Measurements from ENCODE around the gene CASP1. TPM values are rescaled to one million over a fixed set of nuclear protein-coding genes. Genes with fewer than 3 reads are reported as not detected.

The CASP1 gene
- total RNA-seq, 1 experiment from 2014 or later = not detected

DNA sequence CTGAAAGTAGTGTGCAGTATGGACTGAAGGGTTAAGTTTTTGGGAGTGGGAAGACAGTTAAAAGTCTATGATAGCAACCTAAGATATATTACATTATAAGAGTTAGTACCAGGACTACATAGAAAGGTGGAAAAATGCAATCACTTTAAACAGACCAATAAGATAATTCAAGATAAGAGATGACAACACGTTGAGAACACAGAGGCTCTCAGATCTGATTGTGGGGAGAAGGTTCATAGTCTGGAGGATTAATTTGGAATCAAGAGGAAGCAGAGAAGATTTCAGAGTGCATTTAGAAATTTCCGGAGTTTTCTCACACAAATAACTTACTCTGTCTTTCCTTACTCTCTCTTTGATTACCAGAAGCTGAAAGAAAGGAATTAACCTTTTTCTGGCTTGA lies 12.4 kb downstream of the CASP1 start:
- DNase-seq (ENCODE audit: low spot score) = no peak
- H3K4me3 Mint-ChIP-seq = no peak overlapping the region
- peaks cover 4% of the 10 kb centered on the region for H3K9me3 Mint-ChIP-seq
- H3K27ac Mint-ChIP-seq = no peak overlapping the region
- TF ChIP-seq SMAD4 (CRISPR knock-in tag; IDR thresholded peaks at IDR 0.05) (no peak), AFF4 (CRISPR knock-in tag; IDR thresholded peaks at IDR 0.05; ENCODE audit: borderline replicate concordance) (no peak), ZBTB21 (CRISPR knock-in tag; IDR thresholded peaks at IDR 0.05; ENCODE audit: borderline replicate concordance) (no peak), IRF1 (CRISPR knock-in tag; IDR thresholded peaks at IDR 0.05) (no peak), HMGXB4 (CRISPR knock-in tag; IDR thresholded peaks at IDR 0.05) (no peak), EMX1 (CRISPR knock-in tag; IDR thresholded peaks at IDR 0.05) (no peak), MLX (CRISPR knock-in tag; IDR thresholded peaks at IDR 0.05) (no peak)
- ChIA-PET CTCF (no interaction called here), POLR2A (no interaction called here)
- H3K4me1 Mint-ChIP-seq = 0 out of 2 replicates have a peak, but pooled peaks cover 4% of the 10 kb centered on the region
- no peaks in the 10 kb centered on the region for H3K27me3 Mint-ChIP-seq (ENCODE audit: low read depth)
- H3K36me3 Mint-ChIP-seq = peaks cover 4% of the 10 kb centered on the region
- no peak for ATAC-seq

- H3K4me3 Mint-ChIP-seq = no peak overlapping the region
- no peaks in the 10 kb centered on the region for H3K36me3 Mint-ChIP-seq
- CTCF ChIA-PET = no interaction called here
- DNase-seq (ENCODE audit: low spot score) (no peak), ATAC-seq (no peak)
- POLR2A ChIA-PET = no interaction called here
- H3K27ac Mint-ChIP-seq = no peak overlapping the region
- H3K27me3 Mint-ChIP-seq (ENCODE audit: low read depth) = no peaks in the 10 kb centered on the region
- H3K4me1 Mint-ChIP-seq = peaks cover 5% of the 10 kb centered on the region
- H3K9me3 Mint-ChIP-seq = 0 out of 2 replicates have a peak, but pooled peaks cover 3% of the 10 kb centered on the region
- TF ChIP-seq CBFB (CRISPR knock-in tag; IDR thresholded peaks at IDR 0.05; ENCODE audit: low read depth) = no peak
- no peak for TF ChIP-seq HMGA2 (CRISPR knock-in tag; IDR thresholded peaks at IDR 0.05)
- TF ChIP-seq, protein P1, sequence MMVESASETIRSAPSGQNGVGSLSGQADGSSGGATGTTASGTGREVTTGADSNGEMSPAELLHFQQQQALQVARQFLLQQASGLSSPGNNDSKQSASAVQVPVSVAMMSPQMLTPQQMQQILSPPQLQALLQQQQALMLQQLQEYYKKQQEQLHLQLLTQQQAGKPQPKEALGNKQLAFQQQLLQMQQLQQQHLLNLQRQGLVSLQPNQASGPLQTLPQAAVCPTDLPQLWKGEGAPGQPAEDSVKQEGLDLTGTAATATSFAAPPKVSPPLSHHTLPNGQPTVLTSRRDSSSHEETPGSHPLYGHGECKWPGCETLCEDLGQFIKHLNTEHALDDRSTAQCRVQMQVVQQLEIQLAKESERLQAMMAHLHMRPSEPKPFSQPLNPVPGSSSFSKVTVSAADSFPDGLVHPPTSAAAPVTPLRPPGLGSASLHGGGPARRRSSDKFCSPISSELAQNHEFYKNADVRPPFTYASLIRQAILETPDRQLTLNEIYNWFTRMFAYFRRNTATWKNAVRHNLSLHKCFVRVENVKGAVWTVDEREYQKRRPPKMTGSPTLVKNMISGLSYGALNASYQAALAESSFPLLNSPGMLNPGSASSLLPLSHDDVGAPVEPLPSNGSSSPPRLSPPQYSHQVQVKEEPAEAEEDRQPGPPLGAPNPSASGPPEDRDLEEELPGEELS (CRISPR knock-in tag; IDR thresholded peaks at IDR 0.05) = no peak
- TF ChIP-seq NR3C1 (CRISPR knock-in tag; conservative IDR thresholded peaks at IDR 0.05; ENCODE audit: low read depth) = no peak
- no peak for TF ChIP-seq JUN (CRISPR knock-in tag; IDR thresholded peaks at IDR 0.05)
- no peak for TF ChIP-seq ZNF263 (CRISPR knock-in tag; IDR thresholded peaks at IDR 0.05; ENCODE audit: low read depth)
- TF ChIP-seq ZNF232 (CRISPR knock-in tag; IDR thresholded peaks at IDR 0.05) = no peak
- TF ChIP-seq IRF2 (CRISPR knock-in tag; IDR thresholded peaks at IDR 0.05; ENCODE audit: borderline replicate concordance, low read depth) = no peak
- no peak for TF ChIP-seq MLX (CRISPR knock-in tag; IDR thresholded peaks at IDR 0.05)
- no peak for TF ChIP-seq JAZF1 (CRISPR knock-in tag; IDR thresholded peaks at IDR 0.05)
- no peak for TF ChIP-seq NFATC4 (CRISPR knock-in tag; IDR thresholded peaks at IDR 0.05)
- TF ChIP-seq HMGXB4 (CRISPR knock-in tag; IDR thresholded peaks at IDR 0.05) = no peak
- no peak for TF ChIP-seq ZNF317 (CRISPR knock-in tag; IDR thresholded peaks at IDR 0.05; ENCODE audit: borderline replicate concordance, low read depth)
- TF ChIP-seq, protein P2, sequence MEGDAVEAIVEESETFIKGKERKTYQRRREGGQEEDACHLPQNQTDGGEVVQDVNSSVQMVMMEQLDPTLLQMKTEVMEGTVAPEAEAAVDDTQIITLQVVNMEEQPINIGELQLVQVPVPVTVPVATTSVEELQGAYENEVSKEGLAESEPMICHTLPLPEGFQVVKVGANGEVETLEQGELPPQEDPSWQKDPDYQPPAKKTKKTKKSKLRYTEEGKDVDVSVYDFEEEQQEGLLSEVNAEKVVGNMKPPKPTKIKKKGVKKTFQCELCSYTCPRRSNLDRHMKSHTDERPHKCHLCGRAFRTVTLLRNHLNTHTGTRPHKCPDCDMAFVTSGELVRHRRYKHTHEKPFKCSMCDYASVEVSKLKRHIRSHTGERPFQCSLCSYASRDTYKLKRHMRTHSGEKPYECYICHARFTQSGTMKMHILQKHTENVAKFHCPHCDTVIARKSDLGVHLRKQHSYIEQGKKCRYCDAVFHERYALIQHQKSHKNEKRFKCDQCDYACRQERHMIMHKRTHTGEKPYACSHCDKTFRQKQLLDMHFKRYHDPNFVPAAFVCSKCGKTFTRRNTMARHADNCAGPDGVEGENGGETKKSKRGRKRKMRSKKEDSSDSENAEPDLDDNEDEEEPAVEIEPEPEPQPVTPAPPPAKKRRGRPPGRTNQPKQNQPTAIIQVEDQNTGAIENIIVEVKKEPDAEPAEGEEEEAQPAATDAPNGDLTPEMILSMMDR (IDR thresholded peaks at IDR 0.05) = no peak
- TF ChIP-seq FOXK1 (CRISPR knock-in tag; IDR thresholded peaks at IDR 0.05) = no peak
- no peak for TF ChIP-seq SMAD3 (CRISPR knock-in tag; IDR thresholded peaks at IDR 0.05; ENCODE audit: borderline replicate concordance)
Measured at GRCh38 chr11:105007463-105007862, 27.5 kb downstream of the CASP1 start.
